Suprapubic skin (tissue), 4 donors: ENCODE measurements around the gene POLR2B. TPM values are rescaled to one million over a fixed set of nuclear protein-coding genes. Genes with fewer than 3 reads are reported as not detected.

Experiments
- DNase-seq, 2 donors: peaks; one replicate each; pipeline ENCODE4 v3.0.0-alpha.2; 2019; ENCODE audit warnings: low spot score in 2 of 2
- H3K27ac ChIP-seq: fragments of 200-600 bp; sonication (generic); one replicate; pipeline ENCODE4 v1.5.1; 2019
- H3K27me3 ChIP-seq: fragments of 200-600 bp; sonication (generic); one replicate; pipeline ENCODE4 v1.5.1; 2019
- H3K36me3 ChIP-seq: fragments of 200-600 bp; sonication (generic); one replicate; pipeline ENCODE4 v1.5.1; 2019
- H3K4me1 ChIP-seq: fragments of 200-600 bp; sonication (generic); one replicate; pipeline ENCODE4 v1.5.1; 2019
- H3K4me3 ChIP-seq: fragments of 200-600 bp; sonication (generic); one replicate; pipeline ENCODE4 v1.5.1; 2019; ENCODE audit warnings: mild to moderate bottlenecking
- H3K9me3 ChIP-seq: fragments of 200-600 bp; sonication (generic); one replicate; pipeline ENCODE4 v1.5.1; 2019
- CTCF ChIP-seq, 2 donors: fragments of 200-600 bp in 1 of 2; fragments of 450-650 bp in 1 of 2; sonication (generic) in 1 of 2; IDR thresholded peaks; one replicate each; pipeline ENCODE4 v1.5.1; 2016 to 2019; ENCODE audit warnings: antibody characterized with exemption in 2 of 2, mild to moderate bottlenecking in 1 of 2, moderate library complexity in 1 of 2
- EP300 ChIP-seq: sonication (generic); formaldehyde crosslinking; IDR thresholded peaks from one replicate; pipeline ENCODE4 v1.6.1; 2017; ENCODE audit warnings: antibody characterized with exemption
- POLR2A ChIP-seq, 2 donors: fragments of 450-650 bp; IDR thresholded peaks; one replicate each; pipeline ENCODE4 v1.6.1; 2017; ENCODE audit warnings: antibody characterized with exemption in 2 of 2, mild to moderate bottlenecking in 2 of 2, moderate library complexity in 2 of 2
- POLR2AphosphoS5 ChIP-seq, 3 donors: sonication (generic); formaldehyde crosslinking; IDR thresholded peaks; one replicate each; pipeline ENCODE4 v1.6.1; 2017; ENCODE audit warnings: antibody characterized with exemption in 3 of 3
- WGBS: methylation state at CpG from one replicate; pipeline ENCODE4 v1.1.5; 2018; 5-methylcytosine and 5-hydroxymethylcytosine counted together
- total RNA-seq, 4 donors: library from RNA; depleted of rRNA; stranded (reverse); fragments of >200 nt; gene quantifications; one replicate each; pipeline ENCODE4 v1.1.0, GENCODE V29; 2016

POLR2B gene
- total RNA-seq, 4 donors from 2014 or later, result 55.5 to 111 (median 61.5) TPM

DNA sequence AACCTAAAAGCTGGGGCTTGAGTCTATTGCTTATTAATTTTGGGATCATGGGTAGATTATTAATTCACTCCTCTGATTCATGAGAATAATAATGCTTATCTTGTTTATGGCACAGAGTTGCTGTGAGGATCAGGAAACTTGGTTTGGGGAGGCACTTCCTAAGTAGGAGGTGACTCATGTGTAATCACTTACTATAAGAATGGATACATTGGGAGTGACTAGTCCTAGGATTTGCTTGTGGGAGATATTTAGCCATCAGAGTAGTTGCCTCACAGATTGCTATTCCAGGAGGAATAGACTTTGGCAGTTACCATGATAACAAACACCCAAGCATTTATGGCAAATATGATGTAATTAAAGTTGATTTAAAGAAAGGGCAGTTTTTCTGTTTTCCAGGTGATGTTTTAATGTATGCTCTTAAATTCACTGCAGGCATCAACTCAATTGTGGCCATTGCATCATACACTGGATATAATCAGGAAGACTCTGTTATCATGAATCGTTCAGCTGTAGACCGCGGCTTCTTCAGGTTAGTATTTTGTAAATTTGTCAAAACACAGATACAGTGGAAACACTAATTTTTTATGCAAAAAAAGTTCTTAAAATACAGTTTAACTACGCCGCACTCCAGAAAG lies 41.9 kb downstream of the POLR2B start:
- Histone ChIP-seq H3K27ac (no peak overlapping the region), H3K36me3 (peaks cover 86% of the 10 kb centered on the region), H3K27me3 (no peaks in the 10 kb centered on the region), H3K4me1 (no peaks in the 10 kb centered on the region), H3K4me3 (no peak overlapping the region), H3K9me3 (no peaks in the 10 kb centered on the region)
- no peak for TF ChIP-seq POLR2A (IDR thresholded peaks at IDR 0.05)
- no peak for TF ChIP-seq CTCF (IDR thresholded peaks at IDR 0.05)
- no peak for TF ChIP-seq EP300
- TF ChIP-seq POLR2AphosphoS5 (IDR thresholded peaks at IDR 0.05), result no peak
- no peak for DNase-seq
- WGBS, result 97% methylated on average over 5 of the region's 5 CpGs

DNA sequence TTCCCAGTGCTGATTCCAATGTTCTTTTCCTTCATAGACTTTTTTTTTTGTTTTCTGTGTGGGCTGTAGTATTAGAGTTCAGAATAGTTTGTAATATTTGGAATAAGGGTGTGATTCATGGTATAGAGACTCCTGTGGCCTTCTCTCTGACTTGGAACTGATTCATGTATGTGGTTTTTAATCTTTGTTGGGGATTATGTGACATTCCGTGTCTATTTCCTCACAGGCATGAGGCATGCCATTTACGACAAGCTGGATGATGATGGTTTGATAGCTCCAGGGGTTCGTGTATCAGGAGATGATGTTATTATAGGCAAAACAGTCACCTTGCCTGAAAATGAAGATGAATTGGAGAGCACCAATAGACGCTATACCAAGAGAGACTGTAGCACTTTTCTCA lies 44.4 kb downstream of the POLR2B start:
- Histone ChIP-seq H3K27ac (no peak overlapping the region), H3K4me1 (no peaks in the 10 kb centered on the region), H3K27me3 (no peaks in the 10 kb centered on the region), H3K36me3 (peaks cover 90% of the 10 kb centered on the region), H3K9me3 (no peaks in the 10 kb centered on the region), H3K4me3 (no peak overlapping the region)
- TF ChIP-seq POLR2AphosphoS5 (IDR thresholded peaks at IDR 0.05), result no peak
- TF ChIP-seq EP300, result no peak
- no peak for TF ChIP-seq CTCF (IDR thresholded peaks at IDR 0.05)
- 84% methylated on average over 4 of the region's 4 CpGs for WGBS
- DNase-seq, result no peak

DNA sequence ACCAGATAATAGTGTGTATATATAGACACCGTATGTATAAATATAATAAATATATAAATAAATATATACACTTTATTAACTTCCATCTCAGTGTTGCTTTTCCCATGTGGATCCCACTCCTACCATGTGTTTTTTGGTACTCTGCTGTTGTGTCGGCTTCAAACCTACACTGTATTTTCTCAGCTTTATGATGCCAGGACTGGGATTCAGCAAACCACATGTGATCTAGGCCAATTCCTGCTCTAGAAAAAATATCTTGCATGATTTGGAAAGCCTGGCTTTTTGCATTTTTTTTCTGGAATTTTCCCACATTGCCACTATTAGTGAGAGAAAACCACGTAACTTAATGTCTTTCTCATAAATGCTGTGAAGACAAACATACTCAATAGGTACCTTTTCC lies 55.8 kb downstream of the POLR2B start:
- peaks cover 3% of the 10 kb centered on the region for H3K4me1 ChIP-seq
- no peaks in the 10 kb centered on the region for H3K27me3 ChIP-seq
- H3K9me3 ChIP-seq, result no peaks in the 10 kb centered on the region
- WGBS, result 69% methylated on average over 3 of the region's 3 CpGs
- H3K4me3 ChIP-seq, result no peak overlapping the region
- DNase-seq, result no peak
- peaks cover 23% of the 10 kb centered on the region for H3K36me3 ChIP-seq
- H3K27ac ChIP-seq, result no peak overlapping the region
- no peak for TF ChIP-seq CTCF (IDR thresholded peaks at IDR 0.05)
- TF ChIP-seq EP300, result no peak
- TF ChIP-seq POLR2A (IDR thresholded peaks at IDR 0.05), result no peak
- no peak for TF ChIP-seq POLR2AphosphoS5 (IDR thresholded peaks at IDR 0.05)

DNA sequence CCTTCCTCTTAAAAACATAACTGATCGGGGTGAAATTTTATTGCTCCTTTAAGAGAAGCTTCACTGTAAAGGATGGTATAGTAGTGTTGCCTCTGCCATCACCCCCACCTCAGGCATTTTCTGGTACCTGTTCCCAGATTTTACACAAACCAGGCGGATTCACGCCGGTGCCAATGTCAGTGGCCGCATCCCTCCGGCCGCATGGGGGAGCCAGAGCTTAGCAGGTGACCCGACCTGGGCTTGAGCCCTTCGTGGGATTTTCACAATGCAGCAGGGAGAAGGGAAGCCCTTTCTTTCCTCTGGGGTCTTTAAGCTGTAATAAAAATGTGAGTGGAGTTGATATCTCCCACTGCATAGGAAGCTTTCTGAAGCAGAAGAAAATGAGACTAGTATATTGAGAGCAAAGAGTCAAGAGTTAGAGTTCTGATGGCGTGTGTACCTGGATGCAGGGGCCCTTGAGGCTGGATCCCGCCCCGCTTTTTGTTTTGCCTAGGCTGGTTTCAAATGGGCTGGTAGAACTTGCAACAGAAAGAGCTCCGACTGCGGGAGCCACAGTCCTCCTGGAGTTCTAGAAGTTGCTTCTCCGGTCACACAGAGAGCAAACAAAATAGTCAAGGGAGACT lies 59.4 kb downstream of the POLR2B start:
- Histone ChIP-seq H3K36me3 (no peaks in the 10 kb centered on the region), H3K4me3 (no peak overlapping the region), H3K27ac (no peak overlapping the region), H3K9me3 (no peaks in the 10 kb centered on the region), H3K4me1 (peaks cover 20% of the 10 kb centered on the region), H3K27me3 (no peaks in the 10 kb centered on the region)
- TF ChIP-seq CTCF (IDR thresholded peaks at IDR 0.05) (peak; percentile 48 to 73), POLR2AphosphoS5 (IDR thresholded peaks at IDR 0.05) (no peak)
- 39% methylated on average over 15 of the region's 15 CpGs for WGBS
- no peak for DNase-seq

DNA sequence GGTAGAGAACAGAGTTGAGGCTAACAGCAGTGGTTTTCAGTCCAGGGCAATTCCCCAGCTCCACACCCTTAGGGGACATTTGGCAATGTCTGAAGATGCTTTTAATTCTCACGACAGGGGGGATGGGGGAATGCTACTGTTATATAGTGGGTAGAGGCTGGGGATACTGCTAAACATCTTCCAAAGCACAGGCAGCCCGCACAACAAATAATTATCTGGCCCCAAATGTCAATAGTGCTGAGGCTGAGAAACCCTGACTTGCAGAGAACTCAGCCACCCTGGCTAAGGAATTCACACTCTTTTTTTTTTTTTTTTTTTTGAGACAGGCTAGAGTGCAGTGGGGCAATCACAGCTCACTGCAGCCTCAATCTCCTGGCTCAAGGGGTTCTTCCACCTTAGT lies 60.6 kb downstream of the POLR2B start:
- H3K27me3 ChIP-seq, result no peaks in the 10 kb centered on the region
- H3K36me3 ChIP-seq, result no peaks in the 10 kb centered on the region
- H3K4me1 ChIP-seq, result peaks cover 33% of the 10 kb centered on the region
- no peak for DNase-seq
- 48% methylated on average over 2 of the region's 2 CpGs for WGBS
- no peak overlapping the region for H3K4me3 ChIP-seq
- H3K27ac ChIP-seq, result no peak overlapping the region
- H3K9me3 ChIP-seq, result no peaks in the 10 kb centered on the region
- no peak for TF ChIP-seq CTCF (IDR thresholded peaks at IDR 0.05)
- TF ChIP-seq EP300, result no peak
- TF ChIP-seq POLR2A (IDR thresholded peaks at IDR 0.05), result no peak
- no peak for TF ChIP-seq POLR2AphosphoS5 (IDR thresholded peaks at IDR 0.05)
